AG09319 (cell line): ENCODE results near the gene PPCDC.

ENCODE experiments used
- DNase-seq: peaks from one replicate; pipeline ENCODE4 v3.0.0-alpha.2; 2010; ENCODE audit warnings: low read depth; ENCODE audit errors: extremely low read depth
- CTCF ChIP-seq: IDR thresholded peaks from 2 replicates; pipeline ENCODE4 v1.5.1; 2011; ENCODE audit warnings: low read depth, mild to moderate bottlenecking, inconsistent platforms, low read length, moderate library complexity

The PPCDC gene

DNA sequence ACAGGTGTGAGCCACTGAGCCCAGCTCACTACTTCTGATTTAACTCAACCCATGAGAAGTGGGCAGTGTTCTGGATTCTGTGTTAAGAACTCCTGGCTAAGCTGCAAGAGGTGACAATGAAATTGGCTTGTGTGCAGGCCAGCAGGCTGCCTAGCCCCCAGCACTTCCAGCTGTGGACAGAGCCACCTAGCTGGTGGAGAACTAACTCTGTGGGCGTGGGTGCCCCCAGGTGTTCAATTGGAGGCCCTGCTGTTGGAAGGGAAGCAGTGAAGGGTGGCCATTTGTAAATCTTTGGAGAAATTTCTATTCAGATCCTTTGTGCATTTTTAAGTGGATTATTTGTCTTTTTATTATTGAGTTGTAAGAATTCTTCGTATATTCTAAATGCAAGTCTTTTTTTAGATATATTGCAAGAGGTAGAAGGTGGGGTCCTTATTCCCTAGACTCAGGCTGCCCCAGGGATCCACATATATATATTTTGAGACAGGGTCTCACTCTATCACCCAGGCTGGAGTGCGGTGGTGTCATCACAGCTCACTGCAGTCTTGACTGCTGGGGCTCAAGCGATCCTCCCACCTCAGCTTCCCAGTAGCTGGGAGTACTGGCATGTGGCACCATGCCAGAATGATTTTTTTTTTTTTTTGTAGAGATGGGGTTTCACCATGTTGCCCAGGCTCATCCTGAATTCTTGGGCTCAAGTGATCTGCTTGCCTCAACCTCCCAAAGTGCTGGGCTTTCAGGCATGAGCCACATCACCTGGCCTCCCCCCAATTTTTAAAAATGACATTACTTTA is 35.2 kb upstream of the PPCDC start:
- DNase-seq = no peak
- no peak for TF ChIP-seq CTCF

DNA sequence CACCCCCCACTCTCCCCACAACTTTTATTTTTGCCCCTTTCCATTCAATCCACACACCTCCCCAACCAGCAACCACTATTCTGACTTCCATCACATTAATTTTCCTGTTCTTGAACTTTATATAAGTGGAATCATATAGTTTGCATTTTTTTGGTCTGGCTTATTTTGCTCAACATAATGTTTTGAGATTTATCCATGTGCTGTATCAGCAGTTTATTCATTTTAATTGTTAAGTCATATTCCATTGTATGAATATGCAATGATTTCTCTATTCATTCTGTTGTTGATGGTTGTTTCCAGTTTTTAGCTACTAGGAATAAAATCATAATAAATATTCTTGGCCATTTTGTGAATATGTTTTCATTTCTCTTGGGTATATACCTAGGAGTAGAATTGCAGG is 33.9 kb upstream of the PPCDC start:
- no peak for TF ChIP-seq CTCF
- no peak for DNase-seq

DNA sequence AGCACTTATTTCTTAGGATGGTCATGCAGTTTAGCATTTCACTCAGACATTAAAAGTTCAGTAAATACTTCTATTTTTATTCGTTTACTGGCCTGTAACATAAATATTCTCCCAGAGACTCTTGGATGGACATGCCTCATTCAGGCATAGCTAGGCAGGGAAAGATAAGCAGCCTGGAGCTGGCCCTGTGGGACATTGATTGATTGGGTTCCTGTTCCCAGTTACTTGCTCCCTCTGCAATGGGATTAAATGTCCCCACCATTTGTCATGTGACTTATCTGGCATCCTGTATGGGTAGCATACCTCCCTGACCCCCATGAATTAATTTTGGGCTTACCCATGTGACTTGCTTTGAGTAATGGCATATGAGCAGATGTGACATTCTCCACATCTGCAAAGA is 30.8 kb upstream of the PPCDC start:
- no peak for DNase-seq
- TF ChIP-seq CTCF = no peak

DNA sequence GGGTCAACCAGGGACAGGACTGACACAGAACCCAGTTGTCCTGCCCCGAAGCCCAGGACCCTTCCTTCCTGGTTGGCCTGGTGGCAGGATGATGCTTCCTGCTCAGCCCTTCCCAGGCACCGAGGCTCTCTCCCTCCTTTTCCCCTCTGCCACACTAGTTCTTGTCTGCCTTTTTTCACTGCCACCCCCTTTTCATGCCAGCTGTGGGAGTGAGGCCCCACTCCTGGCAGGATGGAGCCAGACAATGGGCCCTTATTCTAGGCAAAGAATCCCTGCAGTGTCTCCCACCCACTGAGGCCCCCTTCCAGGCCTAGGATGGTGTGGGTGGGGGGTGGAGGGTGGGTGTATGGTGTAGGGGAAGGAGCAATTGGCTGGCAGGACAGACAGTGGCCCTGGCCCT is 29.2 kb upstream of the PPCDC start:
- DNase-seq = no peak
- no peak for TF ChIP-seq CTCF

GRCh38 chr15:74994685-74995084 is 28.7 kb upstream of the PPCDC start:
- no peak for DNase-seq
- no peak for TF ChIP-seq CTCF

DNA sequence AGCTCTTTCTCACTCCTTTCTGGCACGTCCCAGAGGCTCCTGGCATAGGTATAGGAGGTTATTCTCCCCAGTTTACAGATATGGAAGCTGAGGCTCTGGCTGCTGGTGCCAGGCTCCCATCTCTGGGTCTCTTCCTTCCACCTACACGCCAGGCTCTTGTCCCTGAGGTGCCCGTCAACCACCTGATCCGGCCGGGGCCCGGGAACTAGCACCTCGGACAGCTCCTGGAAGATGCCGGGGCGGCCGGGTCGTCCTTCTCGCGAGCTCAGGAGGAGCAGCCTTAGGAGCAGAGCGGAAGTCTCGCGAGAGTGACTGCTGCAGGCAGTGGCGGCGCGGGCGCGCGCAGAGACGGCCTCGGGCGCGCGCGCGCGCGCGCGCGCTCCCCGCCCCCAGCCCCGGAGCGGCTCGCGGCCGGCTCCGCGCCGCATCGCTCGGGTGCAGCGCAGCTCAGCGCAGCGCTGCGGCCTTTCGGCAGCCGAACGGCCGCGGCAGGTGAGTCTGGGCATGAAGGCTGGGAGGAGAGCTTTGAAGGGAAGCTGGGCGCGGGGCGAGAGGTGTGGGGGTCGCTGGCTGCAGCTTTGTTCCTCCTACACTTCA is 28.1 kb upstream of the PPCDC start, which contains the start of gene SCAMP5:
TSS of gene SCAMP5 (plus strand) at position 382 of the 597 bp plus-strand sequence. CDS start 16,277 bp downstream, outside the sequence.
- TF ChIP-seq CTCF = no peak
- DNase-seq = peak; percentile 74
